ENCODE measurements around the gene TANGO2.

DNA sequence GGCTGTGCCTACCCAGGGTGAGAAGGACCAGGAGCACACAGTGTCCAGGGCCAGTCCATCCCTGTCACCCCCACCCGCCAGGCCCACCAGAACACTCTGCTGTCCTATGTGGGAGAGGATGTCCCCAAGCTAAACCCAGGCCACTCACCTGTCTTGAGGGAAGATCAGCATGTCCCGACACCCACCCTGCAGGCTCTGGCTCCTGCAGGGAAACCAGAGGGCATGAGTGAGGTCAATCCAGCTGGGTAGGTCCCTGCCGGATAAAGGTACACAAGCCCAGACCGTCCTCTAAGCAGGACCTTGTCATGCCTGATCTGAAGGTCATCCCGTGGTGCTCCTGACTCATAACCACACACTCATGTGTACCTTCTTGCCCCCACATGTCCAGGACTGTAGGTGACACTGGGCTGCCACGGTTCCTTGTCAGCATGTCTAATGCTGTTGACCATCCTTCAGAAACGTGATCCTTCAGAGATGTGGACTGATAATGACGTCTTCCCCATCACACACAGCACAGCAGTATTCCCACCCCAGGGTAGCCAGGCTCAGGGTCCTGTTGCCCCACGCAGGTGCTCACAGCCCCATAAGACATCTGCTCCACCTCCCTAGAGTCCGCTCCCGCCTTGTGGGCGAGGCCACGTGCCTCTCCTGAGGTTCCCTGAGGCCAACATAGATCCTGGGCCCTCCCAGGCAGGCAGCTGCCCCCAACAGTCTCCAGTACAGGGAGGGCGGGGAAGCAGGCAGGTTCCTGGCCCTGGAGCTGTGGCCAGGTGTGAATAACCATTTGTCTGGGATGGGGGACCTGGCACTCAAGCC lies 10.4 kb upstream of the TANGO2 start:
- TF ChIP-seq POLR2A (IDR thresholded peaks at IDR 0.05; ENCODE audit: low read length) (no peak), GATA1 (IDR thresholded peaks at IDR 0.05; ENCODE audit: low read depth, low read length) (no peak)
